Gastroesophageal sphincter (tissue), 4 donors: Measurements from ENCODE around the gene PUM1. TPM values are rescaled to one million over a fixed set of nuclear protein-coding genes. Genes with fewer than 3 reads are reported as not detected.

ENCODE experiments used
- ATAC-seq: fragments of 150-250 bp; one replicate; pipeline ENCODE4 v1.9.1; 2016; ENCODE audit warnings: mild to moderate bottlenecking, moderate library complexity
- H3K27ac ChIP-seq, 4 donors: fragments of 200-600 bp; sonication (generic) in 3 of 4; 1 replicate in 3 of 4; 2 replicates in 1 of 4; pipeline ENCODE4 v1.5.1; 2016 to 2019
- H3K27me3 ChIP-seq: fragments of 200-600 bp; sonication (generic); one replicate; pipeline ENCODE4 v1.5.1; 2019
- H3K36me3 ChIP-seq, 2 donors: fragments of 200-600 bp; sonication (generic); one replicate each; pipeline ENCODE4 v1.5.1; 2019; ENCODE audit warnings: control low read depth in 1 of 2
- H3K4me1 ChIP-seq, 3 donors: fragments of 200-600 bp; sonication (generic); 1 replicate in 2 of 3; 2 replicates in 1 of 3; pipeline ENCODE4 v1.5.1; 2016 to 2019; ENCODE audit warnings: control low read depth in 2 of 3
- H3K4me3 ChIP-seq, 2 donors: fragments of 200-600 bp; sonication (generic); one replicate each; pipeline ENCODE4 v1.5.1; 2019; ENCODE audit warnings: mild to moderate bottlenecking in 1 of 2, moderate library complexity in 1 of 2
- H3K9me3 ChIP-seq, 3 donors: fragments of 200-600 bp; sonication (generic); one replicate each; pipeline ENCODE4 v1.5.1; 2017 to 2019; ENCODE audit warnings: control low read depth in 2 of 3
- EP300 ChIP-seq: sonication (generic); formaldehyde crosslinking; IDR thresholded peaks from one replicate; pipeline ENCODE4 v1.6.1; 2017; ENCODE audit warnings: antibody characterized with exemption, mild to moderate bottlenecking
- POLR2A ChIP-seq, 2 donors: fragments of 450-650 bp; IDR thresholded peaks; one replicate each; pipeline ENCODE4 v1.6.1; 2017; ENCODE audit warnings: antibody characterized with exemption in 2 of 2, mild to moderate bottlenecking in 2 of 2, moderate library complexity in 1 of 2
- POLR2AphosphoS5 ChIP-seq: sonication (generic); formaldehyde crosslinking; IDR thresholded peaks from one replicate; pipeline ENCODE4 v1.6.1; 2017; ENCODE audit warnings: antibody characterized with exemption
- WGBS, 2 donors: methylation state at CpG; one replicate each; pipeline ENCODE4 v1.1.5; 2018; ENCODE audit warnings: low coverage in 1 of 2; 5-methylcytosine and 5-hydroxymethylcytosine counted together
- total RNA-seq, 4 donors: library from RNA; depleted of rRNA; stranded (reverse); fragments of >200 nt; gene quantifications; one replicate each; pipeline ENCODE4 v1.1.0, GENCODE V29; 2016
- TF ChIP-seq, protein P1 (sequence below), 4 experiments: fragments of 200-600 bp in 2 of 4; fragments of 450-650 bp in 2 of 4; sonication (generic) in 1 of 4; IDR thresholded peaks; one replicate each; pipeline ENCODE4 v1.5.1; 2017 to 2019; ENCODE audit warnings: antibody characterized with exemption in 4 of 4, mild to moderate bottlenecking in 2 of 4, moderate library complexity in 2 of 4

Gene PUM1
- total RNA-seq, 4 donors from 2014 or later, result 83.8 to 90.7 (median 88.4) TPM

DNA sequence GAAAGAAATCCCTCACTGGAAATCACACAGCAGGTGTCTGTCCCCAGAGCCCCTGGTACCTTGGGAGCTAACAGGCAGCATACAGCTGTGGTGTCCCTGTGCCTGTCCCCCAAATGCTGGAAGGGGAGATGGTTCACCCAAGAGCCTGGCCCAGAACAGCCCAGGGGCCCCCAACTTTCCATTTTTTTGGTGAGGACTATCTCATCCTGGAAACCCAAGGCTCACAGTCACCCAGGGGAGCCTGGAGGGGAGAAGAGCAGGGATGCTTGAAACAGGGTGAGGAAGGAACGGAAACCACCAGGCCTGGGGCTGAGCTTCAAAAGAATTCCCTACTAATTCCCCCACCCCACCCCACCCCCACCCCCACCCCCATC is 160.6 kb downstream of the PUM1 start:
- Histone ChIP-seq H3K27me3 (no peaks in the 10 kb centered on the region), H3K4me1 (peaks cover 0 to 93% (median 45%) of the 10 kb centered on the region in 3 donors), H3K9me3 (no peaks in the 10 kb centered on the region), H3K27ac (peak overlapping the region in 3 of 4 donors; percentile 71 to 84 (median 83)), H3K36me3 (no peaks in the 10 kb centered on the region), H3K4me3 (no peak overlapping the region)
- 63 to 86% methylated on average over 1 of the region's 1 CpG for WGBS, 2 donors
- no peak for TF ChIP-seq EP300
- TF ChIP-seq, protein P1, sequence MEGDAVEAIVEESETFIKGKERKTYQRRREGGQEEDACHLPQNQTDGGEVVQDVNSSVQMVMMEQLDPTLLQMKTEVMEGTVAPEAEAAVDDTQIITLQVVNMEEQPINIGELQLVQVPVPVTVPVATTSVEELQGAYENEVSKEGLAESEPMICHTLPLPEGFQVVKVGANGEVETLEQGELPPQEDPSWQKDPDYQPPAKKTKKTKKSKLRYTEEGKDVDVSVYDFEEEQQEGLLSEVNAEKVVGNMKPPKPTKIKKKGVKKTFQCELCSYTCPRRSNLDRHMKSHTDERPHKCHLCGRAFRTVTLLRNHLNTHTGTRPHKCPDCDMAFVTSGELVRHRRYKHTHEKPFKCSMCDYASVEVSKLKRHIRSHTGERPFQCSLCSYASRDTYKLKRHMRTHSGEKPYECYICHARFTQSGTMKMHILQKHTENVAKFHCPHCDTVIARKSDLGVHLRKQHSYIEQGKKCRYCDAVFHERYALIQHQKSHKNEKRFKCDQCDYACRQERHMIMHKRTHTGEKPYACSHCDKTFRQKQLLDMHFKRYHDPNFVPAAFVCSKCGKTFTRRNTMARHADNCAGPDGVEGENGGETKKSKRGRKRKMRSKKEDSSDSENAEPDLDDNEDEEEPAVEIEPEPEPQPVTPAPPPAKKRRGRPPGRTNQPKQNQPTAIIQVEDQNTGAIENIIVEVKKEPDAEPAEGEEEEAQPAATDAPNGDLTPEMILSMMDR (IDR thresholded peaks at IDR 0.05), result no peak
- TF ChIP-seq POLR2A (IDR thresholded peaks at IDR 0.05), result no peak
- TF ChIP-seq POLR2AphosphoS5, result no peak
- ATAC-seq, result no peak

DNA sequence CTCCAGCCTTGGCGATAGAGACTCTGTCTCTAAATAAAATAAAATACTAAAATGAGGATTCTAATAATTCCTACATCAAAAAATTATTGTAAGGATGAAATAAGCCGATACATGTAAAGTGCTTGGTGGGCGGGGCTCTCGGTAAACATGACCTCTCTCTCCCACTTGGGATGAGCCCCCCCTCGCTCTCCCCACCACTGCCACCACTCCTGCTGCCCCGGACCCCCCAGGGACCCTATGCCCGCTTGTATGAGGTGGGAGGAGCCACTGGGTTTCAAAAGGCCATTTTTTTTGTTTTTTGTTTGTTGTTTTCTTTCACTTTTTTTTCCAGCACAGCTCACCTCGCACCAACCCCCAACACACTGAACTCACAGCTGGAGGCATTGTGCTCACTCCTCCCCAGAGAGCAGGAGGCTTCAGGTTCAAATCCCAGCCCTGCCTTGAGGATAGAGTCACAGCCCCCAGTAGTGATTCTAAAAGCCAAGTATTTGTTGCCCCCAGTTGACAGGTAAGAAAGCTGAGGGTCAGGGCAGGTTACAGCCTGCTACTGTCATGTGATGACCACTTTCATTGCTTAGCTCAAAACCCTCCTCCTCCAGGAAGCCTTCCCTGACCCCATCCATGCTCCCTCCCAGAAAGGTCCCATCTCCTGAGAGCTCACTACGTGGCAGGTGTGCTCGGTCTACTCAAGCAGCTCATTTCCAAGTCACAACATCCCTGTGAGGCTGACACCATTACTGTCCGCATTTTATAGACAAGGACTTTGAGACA is 161.1 kb downstream of the PUM1 start:
- H3K4me3 ChIP-seq, result no peak overlapping the region
- no peaks in the 10 kb centered on the region for H3K36me3 ChIP-seq
- TF ChIP-seq POLR2AphosphoS5, result no peak
- TF ChIP-seq POLR2A (IDR thresholded peaks at IDR 0.05), result no peak
- TF ChIP-seq, protein P1 (IDR thresholded peaks at IDR 0.05), result no peak
- TF ChIP-seq EP300, result no peak
- H3K27me3 ChIP-seq, result no peaks in the 10 kb centered on the region
- H3K9me3 ChIP-seq, result no peaks in the 10 kb centered on the region
- H3K4me1 ChIP-seq, result peaks cover 0 to 91% (median 45%) of the 10 kb centered on the region in 3 donors
- peak overlapping the region in 3 of 4 donors; percentile 71 to 84 (median 83) for H3K27ac ChIP-seq
- ATAC-seq, result no peak
- WGBS, 2 donors, result 56 to 67% methylated on average over 9 of the region's 11 CpGs

DNA sequence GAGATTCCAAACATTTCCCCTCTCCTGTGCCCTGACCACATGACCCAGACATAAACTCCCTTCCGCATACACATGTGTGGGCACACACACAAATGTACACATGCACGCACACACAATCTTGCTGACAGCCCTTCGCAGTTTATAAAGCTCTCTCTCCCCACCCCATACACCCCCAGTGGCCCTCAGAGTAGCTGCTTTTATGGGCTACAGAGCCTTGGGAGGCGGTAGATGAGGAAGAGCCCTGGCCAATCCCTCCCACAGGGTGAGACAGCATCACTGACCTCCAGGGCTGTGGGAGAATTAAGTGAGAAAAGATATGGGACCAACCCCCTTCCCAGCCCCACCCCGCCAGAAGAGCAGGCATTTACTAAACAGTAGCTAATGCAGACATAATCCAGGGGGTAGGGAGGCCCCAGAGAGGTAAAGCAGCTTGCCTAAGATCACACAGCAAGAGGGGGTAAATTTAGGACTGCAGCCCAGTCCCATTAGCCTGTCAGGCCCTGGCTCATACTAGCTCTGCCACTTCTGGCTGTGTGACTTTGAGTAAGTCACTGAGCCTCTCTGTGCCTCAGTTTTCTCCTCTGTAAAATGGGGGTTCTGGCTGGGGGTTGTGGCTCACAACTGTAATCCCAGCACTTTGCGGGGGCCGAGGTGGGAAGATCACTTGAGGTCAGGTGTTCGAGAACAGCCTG is 162.0 kb downstream of the PUM1 start:
- 68 to 80% methylated on average over 1 to 7 of the region's 8 CpGs for WGBS, 2 donors
- no peaks in the 10 kb centered on the region for H3K9me3 ChIP-seq
- no peaks in the 10 kb centered on the region for H3K27me3 ChIP-seq
- no peaks in the 10 kb centered on the region for H3K36me3 ChIP-seq
- peak overlapping the region in 3 of 4 donors; percentile 71 to 84 (median 83) for H3K27ac ChIP-seq
- H3K4me1 ChIP-seq, result peaks cover 0 to 94% (median 40%) of the 10 kb centered on the region in 3 donors
- H3K4me3 ChIP-seq, result no peak overlapping the region
- ATAC-seq, result no peak
- TF ChIP-seq POLR2A (IDR thresholded peaks at IDR 0.05), result no peak
- TF ChIP-seq EP300, result no peak

DNA sequence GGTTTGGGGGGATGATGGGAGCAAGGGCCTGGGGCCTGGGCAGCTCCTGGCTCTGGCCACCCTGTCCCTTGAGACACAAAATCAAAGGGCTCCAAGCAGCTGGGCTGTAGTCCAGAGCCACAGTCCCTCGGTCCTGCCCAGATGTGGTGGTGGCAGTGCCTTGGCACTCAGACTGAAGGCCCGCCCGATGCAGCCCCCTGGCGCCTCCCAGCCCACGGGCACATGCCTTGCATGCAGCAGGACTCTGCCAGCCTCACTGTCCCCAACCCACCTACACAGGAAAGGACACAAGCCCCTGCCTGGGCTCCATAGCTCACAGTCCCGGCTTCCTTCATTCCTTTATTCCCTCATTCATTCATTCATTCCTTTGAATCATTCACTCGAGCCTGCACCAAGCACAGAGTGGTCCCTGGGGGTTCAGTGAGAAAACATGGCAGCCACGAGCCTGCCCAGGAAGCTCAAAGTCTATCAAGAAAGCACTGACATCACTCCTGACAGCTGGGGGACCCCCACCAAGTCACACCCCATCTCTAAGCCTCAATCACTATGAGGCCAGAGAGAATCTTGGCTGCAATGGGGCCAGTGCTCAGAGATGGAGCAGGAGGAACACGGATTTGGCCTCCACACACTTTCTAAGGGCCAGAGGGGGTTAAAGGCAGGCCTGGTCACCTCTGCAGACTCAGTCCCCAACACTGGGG is 162.8 kb downstream of the PUM1 start:
- Histone ChIP-seq H3K27ac (peak overlapping the region; percentile 16 to 84 (median 77)), H3K4me1 (peaks cover 0 to 98% (median 40%) of the 10 kb centered on the region in 3 donors), H3K4me3 (no peak overlapping the region), H3K27me3 (no peaks in the 10 kb centered on the region), H3K9me3 (no peaks in the 10 kb centered on the region), H3K36me3 (no peaks in the 10 kb centered on the region)
- WGBS, 2 donors, result 45 to 66% methylated on average over 3 to 4 of the region's 9 CpGs
- no peak for ATAC-seq
- no peak for TF ChIP-seq POLR2A (IDR thresholded peaks at IDR 0.05)
- no peak for TF ChIP-seq EP300
- TF ChIP-seq, protein P1 (IDR thresholded peaks at IDR 0.05), result no peak
- no peak for TF ChIP-seq POLR2AphosphoS5
